Nephron (organoid): ENCODE data around the gene PPDPF.

Source experiments
- H3K27ac Mint-ChIP-seq, 3 experiments: 2 replicates each; pipeline ENCODE4 v1.8.0; 2020; ENCODE audit warnings: mixed read lengths in 3 of 3, mild to moderate bottlenecking in 2 of 3, moderate library complexity in 1 of 3
- H3K27me3 Mint-ChIP-seq: 2 replicates; pipeline ENCODE4 v1.8.0; 2021; ENCODE audit warnings: low read depth, mild to moderate bottlenecking, moderate library complexity, mixed read lengths
- H3K36me3 Mint-ChIP-seq: 2 replicates; pipeline ENCODE4 v1.8.0; 2020; ENCODE audit warnings: low read depth, mixed read lengths
- H3K4me1 Mint-ChIP-seq: 2 replicates; pipeline ENCODE4 v1.8.0; 2020; ENCODE audit warnings: mixed read lengths
- H3K4me3 Mint-ChIP-seq, 3 experiments: 2 replicates each; pipeline ENCODE4 v1.8.0; 2020; ENCODE audit warnings: mild to moderate bottlenecking in 3 of 3, mixed read lengths in 3 of 3, moderate library complexity in 2 of 3
- H3K9me3 Mint-ChIP-seq: 2 replicates; pipeline ENCODE4 v1.8.0; 2020; ENCODE audit warnings: mixed read lengths
- TF ChIP-seq, protein P1 (sequence below), 3 experiments: fragments of 200-600 bp; sonication (generic); IDR thresholded peaks; one replicate each; pipeline ENCODE4 v1.5.0; 2021; ENCODE audit warnings: antibody characterized with exemption in 3 of 3; ENCODE audit not compliant: unreplicated experiment in 3 of 3

The PPDPF gene

DNA sequence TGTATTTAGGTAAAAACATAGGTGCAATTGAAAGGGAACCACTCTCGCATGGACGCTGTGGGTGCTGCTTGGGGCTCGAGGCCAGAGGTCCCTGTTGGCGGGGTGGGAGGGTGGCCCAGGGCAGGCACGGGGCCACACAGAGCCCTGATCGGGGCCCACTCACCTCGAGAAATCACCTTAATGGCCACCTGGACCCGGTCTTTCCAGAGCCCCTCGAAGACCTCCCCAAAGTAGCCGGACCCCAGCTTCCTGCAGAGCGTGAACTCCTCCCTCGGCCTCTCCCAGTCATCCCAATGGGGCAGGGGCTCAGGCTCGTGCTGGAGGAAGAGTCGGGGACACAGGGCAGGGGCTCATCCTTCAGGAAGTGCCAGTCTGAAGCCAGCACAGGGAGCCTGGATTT, 12.8 kb downstream of the PPDPF start:
- no peak overlapping the region for H3K27ac Mint-ChIP-seq

DNA sequence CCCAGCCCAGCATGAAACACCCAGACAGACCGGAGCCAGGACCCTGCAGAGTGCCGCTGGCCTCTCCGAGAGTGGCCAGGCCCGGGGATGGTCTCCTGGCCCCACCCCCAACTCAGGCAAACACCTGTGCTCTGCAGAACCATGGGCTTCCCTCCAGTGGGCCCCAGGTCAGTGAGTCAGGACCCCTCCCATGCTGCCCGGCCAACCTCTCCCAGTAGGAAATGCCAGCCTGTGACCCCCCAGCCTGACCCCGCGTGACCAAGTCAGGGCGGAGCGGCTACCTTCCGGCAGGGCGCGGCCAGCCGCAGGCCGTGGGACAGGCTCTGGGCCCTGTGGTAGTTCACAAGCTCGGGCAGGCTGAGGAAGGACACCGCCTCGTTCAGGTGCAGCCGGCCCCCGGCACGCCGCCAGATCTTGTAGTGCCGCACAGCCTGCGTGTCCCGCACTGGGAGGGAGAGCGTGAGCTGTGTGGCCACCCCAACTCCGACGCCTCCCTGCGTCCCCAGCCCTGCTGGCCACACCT, 13.4 kb downstream of the PPDPF start:
- Mint-ChIP-seq H3K27ac (no peak overlapping the region), H3K27me3 (peaks cover 4% of the 10 kb centered on the region), H3K9me3 (no peaks in the 10 kb centered on the region), H3K36me3 (no peaks in the 10 kb centered on the region), H3K4me1 (no peaks in the 10 kb centered on the region), H3K4me3 (no peak overlapping the region)
- TF ChIP-seq, protein P1, sequence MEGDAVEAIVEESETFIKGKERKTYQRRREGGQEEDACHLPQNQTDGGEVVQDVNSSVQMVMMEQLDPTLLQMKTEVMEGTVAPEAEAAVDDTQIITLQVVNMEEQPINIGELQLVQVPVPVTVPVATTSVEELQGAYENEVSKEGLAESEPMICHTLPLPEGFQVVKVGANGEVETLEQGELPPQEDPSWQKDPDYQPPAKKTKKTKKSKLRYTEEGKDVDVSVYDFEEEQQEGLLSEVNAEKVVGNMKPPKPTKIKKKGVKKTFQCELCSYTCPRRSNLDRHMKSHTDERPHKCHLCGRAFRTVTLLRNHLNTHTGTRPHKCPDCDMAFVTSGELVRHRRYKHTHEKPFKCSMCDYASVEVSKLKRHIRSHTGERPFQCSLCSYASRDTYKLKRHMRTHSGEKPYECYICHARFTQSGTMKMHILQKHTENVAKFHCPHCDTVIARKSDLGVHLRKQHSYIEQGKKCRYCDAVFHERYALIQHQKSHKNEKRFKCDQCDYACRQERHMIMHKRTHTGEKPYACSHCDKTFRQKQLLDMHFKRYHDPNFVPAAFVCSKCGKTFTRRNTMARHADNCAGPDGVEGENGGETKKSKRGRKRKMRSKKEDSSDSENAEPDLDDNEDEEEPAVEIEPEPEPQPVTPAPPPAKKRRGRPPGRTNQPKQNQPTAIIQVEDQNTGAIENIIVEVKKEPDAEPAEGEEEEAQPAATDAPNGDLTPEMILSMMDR (IDR thresholded peaks at IDR 0.05; ENCODE audit: unreplicated experiment in 3 of 3), result no peak

More for the DNA sequence above, 12.8 kb downstream of the PPDPF start:
- Mint-ChIP-seq H3K4me1 (no peaks in the 10 kb centered on the region), H3K36me3 (no peaks in the 10 kb centered on the region), H3K9me3 (no peaks in the 10 kb centered on the region), H3K4me3 (no peak overlapping the region), H3K27me3 (peaks cover 4% of the 10 kb centered on the region)
- TF ChIP-seq, protein P1 (IDR thresholded peaks at IDR 0.05; ENCODE audit: unreplicated experiment in 3 of 3), result no peak

DNA sequence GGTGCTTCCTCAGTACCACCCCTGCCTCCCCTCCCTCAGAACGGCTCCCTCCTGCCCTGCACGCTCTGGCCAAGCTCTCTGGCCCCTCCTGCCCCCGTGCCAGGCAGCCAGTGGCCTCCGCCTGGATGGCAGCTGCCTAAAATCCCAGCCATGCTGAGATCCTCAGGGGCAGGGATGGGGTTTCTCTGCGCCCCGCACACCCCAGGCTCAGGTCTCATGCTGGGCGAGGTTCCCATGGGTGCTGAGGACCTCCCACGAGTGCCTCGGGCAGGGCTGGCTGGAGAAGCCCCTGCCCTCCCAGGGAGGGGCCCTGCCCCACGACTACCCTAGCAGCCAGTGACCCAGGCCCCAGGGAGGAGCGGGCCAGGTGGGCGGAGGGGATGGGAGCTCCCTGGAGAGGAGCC, 13.9 kb downstream of the PPDPF start:
- H3K27ac Mint-ChIP-seq, result no peak overlapping the region
- H3K27me3 Mint-ChIP-seq, result peaks cover 4% of the 10 kb centered on the region
- H3K36me3 Mint-ChIP-seq, result no peaks in the 10 kb centered on the region
- H3K9me3 Mint-ChIP-seq, result no peaks in the 10 kb centered on the region
- TF ChIP-seq, protein P1 (IDR thresholded peaks at IDR 0.05; ENCODE audit: unreplicated experiment in 3 of 3), result no peak
- H3K4me1 Mint-ChIP-seq, result no peaks in the 10 kb centered on the region
- no peak overlapping the region for H3K4me3 Mint-ChIP-seq

DNA sequence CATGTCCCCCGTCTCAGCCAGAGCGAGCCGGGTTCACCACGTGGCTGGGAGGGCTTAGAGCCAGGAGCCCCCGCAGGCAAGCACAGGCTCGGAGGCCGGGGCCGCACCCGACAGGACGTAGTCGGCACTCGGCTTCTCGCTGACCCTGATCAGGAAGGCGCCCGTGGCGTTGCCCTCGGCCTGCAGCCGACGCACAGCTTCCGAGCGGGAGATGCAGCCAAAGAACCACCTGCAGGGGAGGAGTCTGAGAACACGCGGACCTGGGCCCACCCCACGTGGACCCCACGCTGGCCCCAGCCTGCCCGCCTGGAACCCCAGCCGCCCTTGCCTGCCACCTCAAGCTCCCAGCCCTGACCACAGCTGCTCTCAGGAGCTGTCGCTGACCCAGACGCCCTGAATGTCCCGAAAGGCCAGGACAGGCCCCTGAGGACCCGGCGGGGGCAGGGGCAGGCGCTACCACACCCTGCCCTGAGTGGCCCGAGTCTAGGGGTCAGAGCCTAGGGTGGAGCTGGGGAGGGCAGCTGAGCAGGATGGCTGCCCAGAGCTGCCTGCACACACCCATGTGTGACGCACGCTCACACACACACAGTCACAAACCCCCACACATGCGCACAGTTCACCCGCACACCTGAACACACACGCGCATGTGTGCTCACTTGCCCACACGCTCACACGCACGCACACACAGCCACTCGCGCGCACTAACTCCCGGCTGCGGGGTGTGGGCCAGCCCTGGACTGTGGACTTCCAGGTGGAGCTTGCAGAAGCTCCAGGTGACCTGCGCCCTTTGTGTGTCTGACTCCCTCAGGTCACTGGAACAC, 14.5 kb downstream of the PPDPF start:
- H3K27ac Mint-ChIP-seq, result no peak overlapping the region
- peaks cover 4% of the 10 kb centered on the region for H3K27me3 Mint-ChIP-seq
- H3K36me3 Mint-ChIP-seq, result no peaks in the 10 kb centered on the region
- H3K4me1 Mint-ChIP-seq, result no peaks in the 10 kb centered on the region
- no peaks in the 10 kb centered on the region for H3K9me3 Mint-ChIP-seq
- TF ChIP-seq, protein P1 (IDR thresholded peaks at IDR 0.05; ENCODE audit: unreplicated experiment in 3 of 3), result no peak
- H3K4me3 Mint-ChIP-seq, result no peak overlapping the region

DNA sequence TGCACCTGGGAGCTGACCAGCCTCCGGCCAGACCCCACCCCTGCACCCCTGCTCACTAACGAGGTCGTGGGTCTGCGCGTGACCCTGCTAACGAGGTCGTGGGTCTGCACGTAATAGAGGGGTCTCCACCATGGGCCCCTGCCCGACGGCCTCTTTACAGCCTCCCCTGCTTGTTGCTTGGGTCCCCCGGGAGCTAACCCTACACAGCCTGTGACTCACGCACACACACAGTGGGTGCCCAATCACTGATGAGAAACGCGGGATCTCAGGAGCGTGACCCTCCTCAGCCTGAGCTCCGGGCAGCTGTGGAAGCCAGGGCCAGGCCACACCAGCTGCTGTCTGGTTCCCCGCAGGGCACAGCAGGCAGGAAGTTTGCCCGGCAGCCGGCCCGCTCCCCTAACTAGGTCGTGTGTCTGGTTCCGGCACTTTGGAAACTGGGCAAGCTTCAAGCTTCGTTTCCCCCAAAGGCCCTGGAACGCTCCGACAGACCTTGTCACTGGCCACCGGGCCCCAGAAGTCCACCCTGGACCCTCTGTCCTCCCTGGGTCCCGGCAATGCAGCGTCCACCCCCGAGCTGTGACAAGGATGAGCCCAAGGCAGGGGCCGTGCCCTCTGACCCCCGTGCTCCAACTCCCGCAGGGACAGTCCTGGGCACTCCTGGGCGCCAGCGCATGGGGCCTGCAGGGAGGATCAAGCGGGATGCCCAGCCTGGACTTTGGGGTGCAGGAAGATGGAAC, 15.8 kb downstream of the PPDPF start:
- H3K27me3 Mint-ChIP-seq, result no peaks in the 10 kb centered on the region
- no peaks in the 10 kb centered on the region for H3K36me3 Mint-ChIP-seq
- H3K4me3 Mint-ChIP-seq, result no peak overlapping the region
- no peaks in the 10 kb centered on the region for H3K4me1 Mint-ChIP-seq
- TF ChIP-seq, protein P1 (IDR thresholded peaks at IDR 0.05; ENCODE audit: unreplicated experiment in 3 of 3), result no peak
- no peak overlapping the region for H3K27ac Mint-ChIP-seq
- H3K9me3 Mint-ChIP-seq, result no peaks in the 10 kb centered on the region
